ENCODE measurements around the gene BNC2. TPM values are rescaled to one million over a fixed set of nuclear protein-coding genes. Genes with fewer than 3 reads are reported as not detected.

Gene BNC2
- total RNA-seq, 1 experiment from 2014 or later: 0.20 TPM

DNA sequence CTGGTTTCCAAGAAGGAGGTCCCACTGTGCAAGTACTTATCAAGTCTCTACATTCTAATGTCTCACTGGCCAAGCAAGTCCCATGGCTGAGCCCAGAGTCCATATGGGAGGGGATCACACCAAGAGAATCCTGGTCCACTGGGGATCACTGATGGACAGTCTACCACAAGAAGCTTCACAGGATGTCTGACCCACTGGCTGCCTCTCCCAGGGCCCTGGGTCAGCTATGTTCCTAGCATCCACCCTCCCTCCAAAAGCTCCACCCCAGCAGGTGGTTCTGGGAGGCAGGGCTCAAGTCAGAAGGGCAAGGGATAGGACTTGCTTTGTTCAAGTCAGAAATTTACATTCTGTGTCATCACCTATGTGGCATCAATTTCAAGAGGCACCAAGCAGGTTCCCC lies 508.5 kb downstream of the BNC2 start:
- H3K9me3 ChIP-seq: no peaks in the 10 kb centered on the region
- H3K4me1 ChIP-seq: no peaks in the 10 kb centered on the region
- ChIA-PET POLR2A (no interaction called here), CTCF (no interaction called here)
- no TSS peak for BruUV-seq (replicated peaks)
- no peaks in the 10 kb centered on the region for H3K27me3 ChIP-seq (replicated peaks; ENCODE audit: control insufficient read depth, insufficient read depth, low read length)
- Mint-ChIP-seq H3K27me3 (ENCODE audit: insufficient read depth, unreplicated experiment) (peaks cover 5% of the 10 kb centered on the region), H3K4me3 (ENCODE audit: unreplicated experiment) (no peak overlapping the region), H3K27ac (ENCODE audit: unreplicated experiment) (no peak overlapping the region), H3K4me1 (ENCODE audit: low read depth, unreplicated experiment) (no peaks in the 10 kb centered on the region), H3K9me3 (ENCODE audit: unreplicated experiment) (peaks cover 13% of the 10 kb centered on the region), H3K36me3 (ENCODE audit: insufficient read depth, unreplicated experiment) (peaks cover 4% of the 10 kb centered on the region)
- TF ChIP-seq, protein P1, sequence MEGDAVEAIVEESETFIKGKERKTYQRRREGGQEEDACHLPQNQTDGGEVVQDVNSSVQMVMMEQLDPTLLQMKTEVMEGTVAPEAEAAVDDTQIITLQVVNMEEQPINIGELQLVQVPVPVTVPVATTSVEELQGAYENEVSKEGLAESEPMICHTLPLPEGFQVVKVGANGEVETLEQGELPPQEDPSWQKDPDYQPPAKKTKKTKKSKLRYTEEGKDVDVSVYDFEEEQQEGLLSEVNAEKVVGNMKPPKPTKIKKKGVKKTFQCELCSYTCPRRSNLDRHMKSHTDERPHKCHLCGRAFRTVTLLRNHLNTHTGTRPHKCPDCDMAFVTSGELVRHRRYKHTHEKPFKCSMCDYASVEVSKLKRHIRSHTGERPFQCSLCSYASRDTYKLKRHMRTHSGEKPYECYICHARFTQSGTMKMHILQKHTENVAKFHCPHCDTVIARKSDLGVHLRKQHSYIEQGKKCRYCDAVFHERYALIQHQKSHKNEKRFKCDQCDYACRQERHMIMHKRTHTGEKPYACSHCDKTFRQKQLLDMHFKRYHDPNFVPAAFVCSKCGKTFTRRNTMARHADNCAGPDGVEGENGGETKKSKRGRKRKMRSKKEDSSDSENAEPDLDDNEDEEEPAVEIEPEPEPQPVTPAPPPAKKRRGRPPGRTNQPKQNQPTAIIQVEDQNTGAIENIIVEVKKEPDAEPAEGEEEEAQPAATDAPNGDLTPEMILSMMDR (IDR thresholded peaks at IDR 0.05; ENCODE audit: insufficient read depth in 1 of 2, low read depth in 1 of 2, low read length in 1 of 2, severe bottlenecking in 1 of 2, unreplicated experiment in 1 of 2): no peak
- H3K4me3 ChIP-seq (ENCODE audit: low read depth, low read length): no peak overlapping the region
- H3K36me3 ChIP-seq (ENCODE audit: control insufficient read depth, insufficient read depth, low read length): no peaks in the 10 kb centered on the region
- DNase-seq: no peak
- intact Hi-C loops (cut with micrococcal nuclease; ENCODE audit: unreplicated experiment): no loop called here

DNA sequence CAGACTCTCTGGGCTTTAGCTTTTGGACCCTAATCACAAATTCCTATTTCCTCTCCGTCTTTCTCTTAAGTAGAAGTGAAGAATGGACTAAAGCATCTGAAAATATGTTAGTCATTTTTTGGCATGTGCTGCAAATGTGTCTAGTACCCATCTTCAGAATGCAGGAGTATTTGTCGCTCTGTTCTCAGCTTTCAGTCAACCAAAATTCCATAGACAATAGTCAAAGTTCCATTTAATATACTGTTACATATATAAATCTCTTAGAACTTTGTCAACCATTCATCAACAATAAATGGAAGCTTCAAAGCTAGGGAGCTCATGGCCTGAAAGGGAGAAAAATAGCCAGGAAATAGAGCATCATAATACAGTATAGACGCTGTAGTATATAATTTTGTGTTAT lies 509.4 kb downstream of the BNC2 start:
- Mint-ChIP-seq H3K4me1 (ENCODE audit: low read depth, unreplicated experiment) (no peaks in the 10 kb centered on the region), H3K9me3 (ENCODE audit: unreplicated experiment) (peaks cover 5% of the 10 kb centered on the region), H3K4me3 (ENCODE audit: unreplicated experiment) (no peak overlapping the region), H3K27ac (ENCODE audit: unreplicated experiment) (no peak overlapping the region), H3K36me3 (ENCODE audit: insufficient read depth, unreplicated experiment) (peaks cover 4% of the 10 kb centered on the region), H3K27me3 (ENCODE audit: insufficient read depth, unreplicated experiment) (peaks cover 2% of the 10 kb centered on the region)
- H3K4me1 ChIP-seq: no peaks in the 10 kb centered on the region
- no TSS peak for BruUV-seq (replicated peaks)
- intact Hi-C loops (cut with micrococcal nuclease; ENCODE audit: unreplicated experiment): no loop called here
- H3K9me3 ChIP-seq: no peaks in the 10 kb centered on the region
- TF ChIP-seq, protein P1 (IDR thresholded peaks at IDR 0.05; ENCODE audit: insufficient read depth in 1 of 2, low read depth in 1 of 2, low read length in 1 of 2, severe bottlenecking in 1 of 2, unreplicated experiment in 1 of 2): no peak
- no peaks in the 10 kb centered on the region for H3K36me3 ChIP-seq (ENCODE audit: control insufficient read depth, insufficient read depth, low read length)
- ChIA-PET POLR2A (interaction anchor here (0.5 kb wide), 1 partner anchor 22 kb away, joined by 3 read pairs; no protein-coding TSS in a partner anchor), CTCF (no interaction called here)
- H3K27me3 ChIP-seq (replicated peaks; ENCODE audit: control insufficient read depth, insufficient read depth, low read length): no peaks in the 10 kb centered on the region
- H3K4me3 ChIP-seq (ENCODE audit: low read depth, low read length): no peak overlapping the region
- DNase-seq: no peak

- Mint-ChIP-seq H3K27ac (ENCODE audit: unreplicated experiment) (no peak overlapping the region), H3K9me3 (ENCODE audit: unreplicated experiment) (no peaks in the 10 kb centered on the region), H3K27me3 (ENCODE audit: insufficient read depth, unreplicated experiment) (no peaks in the 10 kb centered on the region), H3K4me1 (ENCODE audit: low read depth, unreplicated experiment) (no peaks in the 10 kb centered on the region), H3K4me3 (ENCODE audit: unreplicated experiment) (no peak overlapping the region), H3K36me3 (ENCODE audit: insufficient read depth, unreplicated experiment) (peaks cover 4% of the 10 kb centered on the region)
- no peaks in the 10 kb centered on the region for H3K36me3 ChIP-seq (ENCODE audit: control insufficient read depth, insufficient read depth, low read length)
- intact Hi-C loops (cut with micrococcal nuclease; ENCODE audit: unreplicated experiment): no loop called here
- CTCF ChIA-PET: no interaction called here
- H3K4me1 ChIP-seq: no peaks in the 10 kb centered on the region
- no peak for DNase-seq
- TF ChIP-seq, protein P1 (IDR thresholded peaks at IDR 0.05; ENCODE audit: insufficient read depth in 1 of 2, low read depth in 1 of 2, low read length in 1 of 2, severe bottlenecking in 1 of 2, unreplicated experiment in 1 of 2): no peak
- H3K4me3 ChIP-seq (ENCODE audit: low read depth, low read length): no peak overlapping the region
- H3K27me3 ChIP-seq (replicated peaks; ENCODE audit: control insufficient read depth, insufficient read depth, low read length): no peaks in the 10 kb centered on the region
- POLR2A ChIA-PET: no interaction called here
- H3K9me3 ChIP-seq: no peaks in the 10 kb centered on the region
- no TSS peak for BruUV-seq (replicated peaks)
These were observed 510.2 kb downstream of the BNC2 start for GRCh38 chr9:16360247-16360646.

Measured in Caco-2 (cell line).